ENCODE results near the gene PCK2. TPM values are rescaled to one million over a fixed set of nuclear protein-coding genes. Genes with fewer than 3 reads are reported as not detected.

Gene PCK2
- total and polyA plus RNA-seq, 2 of the 8 experiments (the other 6 are each of a cell fraction or from before 2014, with no cell fraction given), result 81.9 to 115 TPM

DNA sequence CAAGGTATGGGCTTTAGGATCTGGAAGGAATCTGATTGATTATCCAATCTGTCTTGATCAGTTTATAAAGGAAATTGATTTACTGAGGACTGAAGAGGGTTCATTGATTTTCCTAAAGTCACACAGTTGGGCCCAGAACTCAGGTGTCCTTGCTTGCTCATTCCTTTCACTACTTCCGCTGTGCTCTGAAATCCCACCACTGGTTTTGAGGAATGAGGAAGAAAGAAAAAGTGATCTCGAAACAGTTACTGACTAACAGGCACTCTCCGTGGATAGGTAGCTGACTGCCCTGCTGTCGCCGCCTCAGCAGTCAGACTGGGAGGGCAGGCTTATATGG, 36.2 kb downstream of the PCK2 start, which contains the start of gene FITM1 (continued):
- TF ChIP-seq EP300 (IDR thresholded peaks at IDR 0.05; ENCODE audit: borderline replicate concordance in 1 of 2, low read depth in 2 of 2, low read length in 2 of 2) (no peak), SAP30 (IDR thresholded peaks at IDR 0.05; ENCODE audit: insufficient read depth, insufficient replicate concordance, low read length) (no peak), RBBP5 (IDR thresholded peaks at IDR 0.05; ENCODE audit: borderline replicate concordance, low read depth, low read length) (no peak), BCL11A (IDR thresholded peaks at IDR 0.05; ENCODE audit: low read depth in 2 of 2, low read length in 2 of 2) (no peak), CBX8 (IDR thresholded peaks at IDR 0.05; ENCODE audit: borderline replicate concordance, low read depth, low read length) (no peak)

Measured in H1 (cell line).